ENCODE results near the gene GFRA3.

The GFRA3 gene

DNA sequence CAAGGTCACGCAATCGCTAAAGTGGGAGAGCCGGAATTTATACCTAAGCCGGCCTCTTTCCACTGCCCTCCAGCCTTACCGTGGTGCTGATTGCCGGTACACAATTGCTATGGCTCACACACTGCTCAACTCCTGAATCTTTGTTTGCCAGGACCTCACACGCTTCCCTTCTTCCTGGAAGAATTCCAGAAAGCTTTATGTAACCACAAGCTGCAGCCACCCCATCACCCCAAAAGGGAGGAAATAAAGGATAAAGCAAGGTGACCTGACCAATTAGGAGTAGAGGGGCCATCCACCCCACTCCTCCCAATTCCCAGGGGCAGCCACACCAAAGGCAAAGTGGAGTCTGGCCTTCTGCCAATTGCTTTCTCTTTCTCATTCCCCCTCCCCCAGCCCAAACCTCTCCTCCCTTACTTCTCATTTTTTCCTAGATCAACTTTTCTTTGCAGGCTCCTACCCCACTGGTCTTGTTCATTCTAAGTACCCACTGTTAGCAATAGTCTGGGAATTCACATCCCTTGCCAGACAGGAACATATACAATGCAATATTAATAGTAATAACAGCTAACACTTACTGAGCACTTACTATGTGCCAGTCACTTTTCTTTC is 43.3 kb downstream of the GFRA3 start:
- H3K4me3 ChIP-seq (ENCODE audit: low read length in 2 of 2): no peak overlapping the region
- no peaks in the 10 kb centered on the region for H3K27me3 ChIP-seq (ENCODE audit: control insufficient read depth in 1 of 2, insufficient read depth in 2 of 2, low read length in 2 of 2)
- no peaks in the 10 kb centered on the region for H3K4me1 ChIP-seq (ENCODE audit: control insufficient read depth, insufficient read depth, low read length)
- no peak overlapping the region for H3K27ac ChIP-seq (ENCODE audit: low read length)
- no peaks in the 10 kb centered on the region for H3K36me3 ChIP-seq (ENCODE audit: control insufficient read depth in 2 of 2, insufficient read depth in 2 of 2, low read length in 2 of 2)
- H3K9me3 ChIP-seq (ENCODE audit: control insufficient read depth in 2 of 2, low read length in 2 of 2): peaks cover 0 to 4% of the 10 kb centered on the region in 2 donors
- H3K9ac ChIP-seq (ENCODE audit: low read length in 2 of 2): no peak overlapping the region

DNA sequence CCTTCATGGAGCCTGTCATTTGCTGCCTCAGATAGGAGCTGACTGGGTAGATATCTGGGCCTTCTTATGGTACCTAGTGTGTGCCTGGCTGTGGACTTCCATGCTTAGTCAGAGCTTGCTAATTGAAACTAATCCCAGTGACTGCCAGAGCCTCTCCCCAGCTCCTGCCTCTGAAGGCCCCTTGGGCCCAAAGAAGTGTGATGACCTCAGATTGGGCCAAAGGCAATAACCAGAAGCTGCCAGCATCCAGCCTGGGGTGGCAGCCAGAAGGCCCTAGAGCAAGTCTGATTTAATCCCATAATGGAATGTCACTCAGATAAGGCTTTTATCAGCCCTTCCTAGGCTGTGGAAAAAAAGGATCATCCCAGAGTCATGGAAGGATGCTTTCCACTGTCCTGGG is 44.2 kb downstream of the GFRA3 start:
- Histone ChIP-seq H3K9ac (ENCODE audit: low read length in 2 of 2) (no peak overlapping the region), H3K4me3 (ENCODE audit: low read length in 2 of 2) (no peak overlapping the region), H3K9me3 (ENCODE audit: control insufficient read depth in 2 of 2, low read length in 2 of 2) (peaks cover 0 to 4% of the 10 kb centered on the region in 2 donors), H3K27ac (ENCODE audit: low read length) (no peak overlapping the region), H3K27me3 (ENCODE audit: control insufficient read depth in 1 of 2, insufficient read depth in 2 of 2, low read length in 2 of 2) (no peaks in the 10 kb centered on the region), H3K36me3 (ENCODE audit: control insufficient read depth in 2 of 2, insufficient read depth in 2 of 2, low read length in 2 of 2) (no peaks in the 10 kb centered on the region), H3K4me1 (ENCODE audit: control insufficient read depth, insufficient read depth, low read length) (no peaks in the 10 kb centered on the region)

- Histone ChIP-seq H3K27me3 (ENCODE audit: control insufficient read depth in 1 of 2, insufficient read depth in 2 of 2, low read length in 2 of 2) (no peaks in the 10 kb centered on the region), H3K4me1 (ENCODE audit: control insufficient read depth, insufficient read depth, low read length) (no peaks in the 10 kb centered on the region), H3K27ac (ENCODE audit: low read length) (no peak overlapping the region), H3K36me3 (ENCODE audit: control insufficient read depth in 2 of 2, insufficient read depth in 2 of 2, low read length in 2 of 2) (no peaks in the 10 kb centered on the region), H3K9me3 (ENCODE audit: control insufficient read depth in 2 of 2, low read length in 2 of 2) (peaks cover 0 to 4% of the 10 kb centered on the region in 2 donors), H3K4me3 (ENCODE audit: low read length in 2 of 2) (no peak overlapping the region), H3K9ac (ENCODE audit: low read length in 2 of 2) (no peak overlapping the region)
These were observed 45.0 kb downstream of the GFRA3 start for GRCh38 chr5:138229387-138229786.

- no peak overlapping the region for H3K9ac ChIP-seq (ENCODE audit: low read length in 2 of 2)
- peaks cover 3% of the 10 kb centered on the region for H3K4me1 ChIP-seq (ENCODE audit: control insufficient read depth, insufficient read depth, low read length)
- H3K27ac ChIP-seq (ENCODE audit: low read length): no peak overlapping the region
- H3K4me3 ChIP-seq (ENCODE audit: low read length in 2 of 2): no peak overlapping the region
- H3K36me3 ChIP-seq (ENCODE audit: control insufficient read depth in 2 of 2, insufficient read depth in 2 of 2, low read length in 2 of 2): no peaks in the 10 kb centered on the region
- peaks cover 0 to 4% of the 10 kb centered on the region in 2 donors for H3K9me3 ChIP-seq (ENCODE audit: control insufficient read depth in 2 of 2, low read length in 2 of 2)
- no peaks in the 10 kb centered on the region for H3K27me3 ChIP-seq (ENCODE audit: control insufficient read depth in 1 of 2, insufficient read depth in 2 of 2, low read length in 2 of 2)
These were observed 47.5 kb downstream of the GFRA3 start for GRCh38 chr5:138226910-138227309.

- peaks cover 3% of the 10 kb centered on the region for H3K4me1 ChIP-seq (ENCODE audit: control insufficient read depth, insufficient read depth, low read length)
- no peak overlapping the region for H3K27ac ChIP-seq (ENCODE audit: low read length)
- H3K9ac ChIP-seq (ENCODE audit: low read length in 2 of 2): no peak overlapping the region
- peaks cover 0 to 4% of the 10 kb centered on the region in 2 donors for H3K9me3 ChIP-seq (ENCODE audit: control insufficient read depth in 2 of 2, low read length in 2 of 2)
- no peak overlapping the region for H3K4me3 ChIP-seq (ENCODE audit: low read length in 2 of 2)
- H3K27me3 ChIP-seq (ENCODE audit: control insufficient read depth in 1 of 2, insufficient read depth in 2 of 2, low read length in 2 of 2): no peaks in the 10 kb centered on the region
- H3K36me3 ChIP-seq (ENCODE audit: control insufficient read depth in 2 of 2, insufficient read depth in 2 of 2, low read length in 2 of 2): no peaks in the 10 kb centered on the region
These were observed 49.7 kb downstream of the GFRA3 start for GRCh38 chr5:138224712-138225111.

DNA sequence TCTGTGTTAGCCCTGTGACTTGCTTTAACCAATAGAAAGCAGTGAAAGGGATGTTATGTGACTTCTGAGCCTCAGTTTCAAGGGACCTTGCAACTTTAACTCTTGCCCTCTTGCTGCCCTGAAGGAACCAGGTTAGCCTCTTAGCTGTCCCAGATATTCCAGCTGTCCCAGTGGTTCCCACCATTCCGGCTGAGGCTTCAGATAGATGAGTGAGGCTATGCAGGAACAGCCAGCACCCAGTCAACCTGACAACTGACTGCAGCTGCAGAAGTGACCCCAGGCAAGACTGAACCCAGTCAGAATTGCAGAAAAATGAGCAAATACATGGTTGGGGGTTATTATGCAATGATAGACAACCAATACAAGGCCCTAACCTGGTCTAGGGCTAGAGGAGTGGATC is 50.9 kb downstream of the GFRA3 start:
- H3K4me1 ChIP-seq (ENCODE audit: control insufficient read depth, insufficient read depth, low read length): peaks cover 3% of the 10 kb centered on the region
- H3K9ac ChIP-seq (ENCODE audit: low read length in 2 of 2): no peak overlapping the region
- no peak overlapping the region for H3K27ac ChIP-seq (ENCODE audit: low read length)
- H3K27me3 ChIP-seq (ENCODE audit: control insufficient read depth in 1 of 2, insufficient read depth in 2 of 2, low read length in 2 of 2): no peaks in the 10 kb centered on the region
- no peak overlapping the region for H3K4me3 ChIP-seq (ENCODE audit: low read length in 2 of 2)
- H3K36me3 ChIP-seq (ENCODE audit: control insufficient read depth in 2 of 2, insufficient read depth in 2 of 2, low read length in 2 of 2): no peaks in the 10 kb centered on the region
- peaks cover 0 to 4% of the 10 kb centered on the region in 2 donors for H3K9me3 ChIP-seq (ENCODE audit: control insufficient read depth in 2 of 2, low read length in 2 of 2)

- no peak overlapping the region for H3K4me3 ChIP-seq (ENCODE audit: low read length in 2 of 2)
- no peaks in the 10 kb centered on the region for H3K9me3 ChIP-seq (ENCODE audit: control insufficient read depth in 2 of 2, low read length in 2 of 2)
- H3K27ac ChIP-seq (ENCODE audit: low read length): no peak overlapping the region
- H3K4me1 ChIP-seq (ENCODE audit: control insufficient read depth, insufficient read depth, low read length): peaks cover 10% of the 10 kb centered on the region
- no peak overlapping the region for H3K9ac ChIP-seq (ENCODE audit: low read length in 2 of 2)
- no peaks in the 10 kb centered on the region for H3K27me3 ChIP-seq (ENCODE audit: control insufficient read depth in 1 of 2, insufficient read depth in 2 of 2, low read length in 2 of 2)
- H3K36me3 ChIP-seq (ENCODE audit: control insufficient read depth in 2 of 2, insufficient read depth in 2 of 2, low read length in 2 of 2): no peaks in the 10 kb centered on the region
These were observed 57.6 kb downstream of the GFRA3 start for GRCh38 chr5:138216799-138217198.

DNA sequence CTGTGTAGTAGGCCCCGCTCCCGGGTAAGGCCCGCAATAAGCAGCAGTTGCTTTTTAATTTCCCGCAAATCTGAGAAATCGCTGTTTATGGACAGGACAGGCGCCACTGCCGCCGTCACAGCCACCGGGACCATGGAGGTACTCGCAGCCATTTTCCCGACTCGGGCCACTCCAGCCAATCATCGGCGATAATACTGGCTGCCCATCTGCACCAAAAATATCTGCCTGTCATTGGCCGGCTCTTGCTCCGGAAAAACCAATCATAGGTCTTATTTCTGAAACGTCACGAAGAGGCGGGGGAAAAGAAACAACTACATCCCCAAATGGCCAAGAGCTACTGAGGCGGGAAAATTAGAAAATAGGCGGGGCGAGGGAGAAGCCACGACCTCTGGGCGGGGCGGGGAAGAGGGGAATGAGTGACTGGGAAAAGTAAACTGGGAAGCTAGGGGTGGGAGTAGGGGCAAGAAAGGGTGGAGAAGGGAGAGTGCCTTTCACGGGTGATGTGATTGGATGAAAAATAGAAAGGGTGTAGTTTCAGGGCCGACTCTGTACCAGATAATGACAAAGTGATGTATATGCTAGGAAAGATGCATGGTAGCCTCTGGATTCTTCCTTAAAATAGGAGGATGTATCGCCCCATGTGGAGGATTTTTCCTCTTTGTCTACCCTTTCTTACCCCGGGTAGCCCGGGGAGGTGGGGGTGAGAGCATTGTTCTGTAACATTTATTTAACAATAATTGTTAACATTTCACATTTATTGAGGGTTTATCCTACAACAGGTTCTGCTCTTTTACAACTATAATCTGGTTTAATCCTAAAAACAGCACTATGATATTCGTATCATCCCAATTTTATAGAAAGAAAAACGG is 61.0 kb downstream of the GFRA3 start, which contains the start of gene CDC23:
CDC23 (minus strand) TSS at position 163 of the 869 bp plus-strand sequence; CDS start at position 152, 11 bp downstream.
- Histone ChIP-seq H3K27ac (ENCODE audit: low read length) (peak within 1 kb of the TSS; percentile 75), H3K9me3 (ENCODE audit: control insufficient read depth in 2 of 2, low read length in 2 of 2) (no peaks in the 10 kb centered on the region), H3K36me3 (ENCODE audit: control insufficient read depth in 2 of 2, insufficient read depth in 2 of 2, low read length in 2 of 2) (peaks cover 3 to 5% of the 10 kb centered on the region in 2 donors), H3K27me3 (ENCODE audit: control insufficient read depth in 1 of 2, insufficient read depth in 2 of 2, low read length in 2 of 2) (no peaks in the 10 kb centered on the region), H3K4me1 (ENCODE audit: control insufficient read depth, insufficient read depth, low read length) (peaks cover 10% of the 10 kb centered on the region), H3K9ac (ENCODE audit: low read length in 2 of 2) (peak within 1 kb of the TSS; percentile 88 to 98), H3K4me3 (ENCODE audit: low read length in 2 of 2) (peak within 1 kb of the TSS; percentile 97 to 100)

DNA sequence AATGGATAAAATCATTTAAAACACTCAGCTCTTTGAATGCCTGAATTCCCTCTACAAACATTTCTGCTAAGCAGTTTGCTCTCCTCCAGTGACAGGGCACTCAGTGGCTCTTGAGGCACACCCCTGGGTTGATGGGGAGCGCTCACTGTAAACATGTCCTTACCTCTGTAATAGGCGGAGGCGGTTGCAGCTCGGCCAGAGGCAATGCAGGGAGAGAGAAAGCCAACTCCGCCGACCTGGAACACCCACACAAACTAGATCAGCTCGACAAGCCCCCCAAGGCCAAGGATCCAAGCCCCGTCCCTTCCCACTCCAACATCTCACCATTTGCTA is 61.6 kb downstream of the GFRA3 start:
- Histone ChIP-seq H3K36me3 (ENCODE audit: control insufficient read depth in 2 of 2, insufficient read depth in 2 of 2, low read length in 2 of 2) (peaks cover 3 to 5% of the 10 kb centered on the region in 2 donors), H3K27me3 (ENCODE audit: control insufficient read depth in 1 of 2, insufficient read depth in 2 of 2, low read length in 2 of 2) (no peaks in the 10 kb centered on the region), H3K4me1 (ENCODE audit: control insufficient read depth, insufficient read depth, low read length) (peaks cover 10% of the 10 kb centered on the region), H3K4me3 (ENCODE audit: low read length in 2 of 2) (peak overlapping the region; percentile 97 to 100), H3K9ac (ENCODE audit: low read length in 2 of 2) (peak overlapping the region; percentile 88 to 98), H3K9me3 (ENCODE audit: control insufficient read depth in 2 of 2, low read length in 2 of 2) (no peaks in the 10 kb centered on the region), H3K27ac (ENCODE audit: low read length) (peak overlapping the region; percentile 75)

DNA sequence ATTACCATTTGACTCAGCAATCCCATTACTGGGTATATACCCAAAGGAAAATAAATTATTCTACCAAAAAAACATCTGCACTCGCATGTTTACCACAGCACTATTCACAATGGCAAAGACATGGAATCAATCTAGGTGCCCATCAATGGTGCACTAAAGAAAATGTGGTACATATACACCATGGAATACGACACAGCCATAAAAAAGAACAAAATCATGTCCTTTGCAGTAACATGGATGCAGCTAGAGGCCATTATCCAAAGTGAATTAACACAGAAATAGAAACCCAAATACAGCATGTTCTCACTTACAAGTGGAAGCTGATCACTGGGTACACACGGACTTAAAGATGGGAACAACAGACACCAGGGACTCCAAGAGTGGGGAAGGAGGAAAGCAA is 63.4 kb downstream of the GFRA3 start:
- H3K27ac ChIP-seq (ENCODE audit: low read length): no peak overlapping the region
- no peak overlapping the region for H3K9ac ChIP-seq (ENCODE audit: low read length in 2 of 2)
- no peak overlapping the region for H3K4me3 ChIP-seq (ENCODE audit: low read length in 2 of 2)
- H3K9me3 ChIP-seq (ENCODE audit: control insufficient read depth in 2 of 2, low read length in 2 of 2): no peaks in the 10 kb centered on the region
- peaks cover 4 to 5% of the 10 kb centered on the region in 2 donors for H3K36me3 ChIP-seq (ENCODE audit: control insufficient read depth in 2 of 2, insufficient read depth in 2 of 2, low read length in 2 of 2)
- peaks cover 10% of the 10 kb centered on the region for H3K4me1 ChIP-seq (ENCODE audit: control insufficient read depth, insufficient read depth, low read length)
- H3K27me3 ChIP-seq (ENCODE audit: control insufficient read depth in 1 of 2, insufficient read depth in 2 of 2, low read length in 2 of 2): no peaks in the 10 kb centered on the region
